GM19468 (cell line): Measurements from ENCODE around the gene BCAP29.

Source experiments
- ATAC-seq: cut with Tn5 transposase; IDR thresholded peaks from one replicate; pipeline ENCODE4 v1.9.1; 2021; ENCODE audit warnings: mild to moderate bottlenecking, moderate library complexity, moderate number of reproducible peaks; ENCODE audit not compliant: unreplicated experiment; ENCODE audit errors: extremely low read depth

BCAP29 gene

DNA sequence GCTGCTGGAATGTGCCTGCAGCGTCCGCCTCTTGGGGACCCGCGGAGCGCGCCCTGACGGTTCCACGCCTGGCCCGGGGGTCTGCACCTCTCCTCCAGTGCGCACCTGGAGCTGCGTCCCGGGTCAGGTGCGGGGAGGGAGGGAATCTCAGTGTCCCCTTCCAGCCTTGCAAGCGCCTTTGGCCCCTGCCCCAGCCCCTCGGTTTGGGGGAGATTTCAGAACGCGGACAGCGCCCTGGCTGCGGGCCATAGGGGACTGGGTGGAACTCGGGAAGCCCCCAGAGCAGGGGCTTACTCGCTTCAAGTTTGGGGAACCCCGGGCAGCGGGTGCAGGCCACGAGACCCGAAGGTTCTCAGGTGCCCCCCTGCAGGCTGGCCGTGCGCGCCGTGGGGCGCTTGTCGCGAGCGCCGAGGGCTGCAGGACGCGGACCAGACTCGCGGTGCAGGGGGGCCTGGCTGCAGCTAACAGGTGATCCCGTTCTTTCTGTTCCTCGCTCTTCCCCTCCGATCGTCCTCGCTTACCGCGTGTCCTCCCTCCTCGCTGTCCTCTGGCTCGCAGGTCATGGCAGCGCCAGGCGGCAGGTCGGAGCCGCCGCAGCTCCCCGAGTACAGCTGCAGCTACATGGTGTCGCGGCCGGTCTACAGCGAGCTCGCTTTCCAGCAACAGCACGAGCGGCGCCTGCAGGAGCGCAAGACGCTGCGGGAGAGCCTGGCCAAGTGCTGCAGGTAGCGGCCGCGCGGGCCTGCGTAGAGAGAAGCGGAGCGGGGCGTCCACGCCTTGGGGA, 81.2 kb downstream of the BCAP29 start:
- ATAC-seq: no peak

GRCh38 chr7:107661865-107662379, 81.9 kb downstream of the BCAP29 start:
- no peak for ATAC-seq

GRCh38 chr7:107663196-107663595, 83.2 kb downstream of the BCAP29 start:
- ATAC-seq: no peak

DNA sequence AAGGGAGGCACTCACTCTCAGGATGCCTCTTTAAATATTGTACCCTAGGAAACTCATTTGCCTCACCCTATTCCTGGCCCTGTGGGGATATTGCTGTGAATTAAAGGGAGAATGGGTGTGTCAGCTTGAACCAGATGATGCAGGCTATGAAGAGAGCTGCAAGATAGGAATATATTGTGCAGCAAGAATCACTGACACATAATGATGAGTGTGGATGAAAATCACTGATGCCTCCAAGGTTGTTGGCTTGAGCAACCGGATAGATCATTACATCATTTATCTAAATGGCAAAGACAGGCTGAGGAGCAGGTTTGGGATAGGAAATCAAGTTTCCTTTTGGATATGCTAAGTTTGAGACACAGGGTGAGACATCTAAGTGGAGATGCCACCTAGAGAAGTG, 86.7 kb downstream of the BCAP29 start:
- ATAC-seq: no peak

GRCh38 chr7:107667341-107667740, 87.3 kb downstream of the BCAP29 start:
- ATAC-seq: no peak

- ATAC-seq: no peak
Observed at GRCh38 chr7:107668296-107668695, 88.2 kb downstream of the BCAP29 start.
